ENCODE results near the gene TENM3.

- no peak for TF ChIP-seq EZH2 (IDR thresholded peaks at IDR 0.05; ENCODE audit: borderline replicate concordance, low read length)
- no peak for TF ChIP-seq CTCF (IDR thresholded peaks at IDR 0.05; ENCODE audit: low read length)
Measured at GRCh38 chr4:182492423-182492822, 249.2 kb downstream of the TENM3 start.
